PC-9 (cell line): ENCODE results near the gene FGF23.

Experiments used
- EZH2 ChIP-seq: fragments of 200-600 bp; sonication (generic); IDR thresholded peaks from 2 replicates; pipeline ENCODE4 v1.8.0; 2017; ENCODE audit warnings: antibody characterized with exemption, low read depth
- TF ChIP-seq, protein P1 (sequence below): fragments of 200-600 bp; sonication (generic); conservative IDR thresholded peaks from 2 replicates; pipeline ENCODE4 v1.6.1; 2017; ENCODE audit warnings: mixed run types, antibody characterized with exemption, mild to moderate bottlenecking, moderate library complexity

DNA sequence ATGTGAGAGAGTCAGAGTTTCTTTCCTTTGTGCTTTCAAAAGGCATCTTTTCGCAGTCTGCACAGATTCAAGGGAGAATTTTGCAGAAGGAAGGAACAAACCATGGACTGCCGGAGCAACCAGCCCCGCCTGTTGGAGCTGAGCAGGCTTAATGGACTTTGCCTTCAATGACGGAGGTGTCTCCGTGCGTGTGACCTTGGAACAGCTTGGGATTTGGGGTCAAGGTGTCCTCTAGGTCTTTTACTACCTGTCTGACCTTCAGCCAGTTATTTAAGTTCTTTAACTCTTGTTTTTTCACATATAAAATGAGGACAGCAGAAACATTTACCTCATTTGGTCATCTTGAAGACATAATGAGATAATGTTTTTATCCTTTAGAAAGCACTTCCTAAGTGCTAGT lies 4.1 kb downstream of the FGF23 start:
- TF ChIP-seq, protein P1, sequence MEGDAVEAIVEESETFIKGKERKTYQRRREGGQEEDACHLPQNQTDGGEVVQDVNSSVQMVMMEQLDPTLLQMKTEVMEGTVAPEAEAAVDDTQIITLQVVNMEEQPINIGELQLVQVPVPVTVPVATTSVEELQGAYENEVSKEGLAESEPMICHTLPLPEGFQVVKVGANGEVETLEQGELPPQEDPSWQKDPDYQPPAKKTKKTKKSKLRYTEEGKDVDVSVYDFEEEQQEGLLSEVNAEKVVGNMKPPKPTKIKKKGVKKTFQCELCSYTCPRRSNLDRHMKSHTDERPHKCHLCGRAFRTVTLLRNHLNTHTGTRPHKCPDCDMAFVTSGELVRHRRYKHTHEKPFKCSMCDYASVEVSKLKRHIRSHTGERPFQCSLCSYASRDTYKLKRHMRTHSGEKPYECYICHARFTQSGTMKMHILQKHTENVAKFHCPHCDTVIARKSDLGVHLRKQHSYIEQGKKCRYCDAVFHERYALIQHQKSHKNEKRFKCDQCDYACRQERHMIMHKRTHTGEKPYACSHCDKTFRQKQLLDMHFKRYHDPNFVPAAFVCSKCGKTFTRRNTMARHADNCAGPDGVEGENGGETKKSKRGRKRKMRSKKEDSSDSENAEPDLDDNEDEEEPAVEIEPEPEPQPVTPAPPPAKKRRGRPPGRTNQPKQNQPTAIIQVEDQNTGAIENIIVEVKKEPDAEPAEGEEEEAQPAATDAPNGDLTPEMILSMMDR, result no peak
- TF ChIP-seq EZH2, result no peak
